ENCODE measurements around the gene DYRK1B.

The DYRK1B gene

DNA sequence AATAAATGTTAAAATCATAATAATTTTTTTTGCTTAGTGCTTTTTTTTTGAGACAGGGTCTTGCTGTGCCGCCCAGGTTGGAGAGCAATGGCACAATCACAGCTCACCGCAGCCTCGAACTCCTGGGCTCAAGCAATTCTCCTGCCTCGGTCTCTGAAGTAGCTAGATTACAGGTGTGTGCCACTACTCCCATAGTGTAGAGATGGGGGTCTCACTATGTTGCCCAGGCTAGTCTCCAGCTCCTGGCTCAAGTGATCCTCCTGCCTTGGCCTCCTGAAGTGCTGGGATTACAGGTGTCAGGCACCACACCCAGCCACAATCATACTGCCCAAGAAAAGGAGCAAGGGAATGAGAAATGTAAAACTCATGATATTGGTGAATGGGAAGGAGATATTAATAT is 7.1 kb upstream of the DYRK1B start:
- TF ChIP-seq, protein P1, sequence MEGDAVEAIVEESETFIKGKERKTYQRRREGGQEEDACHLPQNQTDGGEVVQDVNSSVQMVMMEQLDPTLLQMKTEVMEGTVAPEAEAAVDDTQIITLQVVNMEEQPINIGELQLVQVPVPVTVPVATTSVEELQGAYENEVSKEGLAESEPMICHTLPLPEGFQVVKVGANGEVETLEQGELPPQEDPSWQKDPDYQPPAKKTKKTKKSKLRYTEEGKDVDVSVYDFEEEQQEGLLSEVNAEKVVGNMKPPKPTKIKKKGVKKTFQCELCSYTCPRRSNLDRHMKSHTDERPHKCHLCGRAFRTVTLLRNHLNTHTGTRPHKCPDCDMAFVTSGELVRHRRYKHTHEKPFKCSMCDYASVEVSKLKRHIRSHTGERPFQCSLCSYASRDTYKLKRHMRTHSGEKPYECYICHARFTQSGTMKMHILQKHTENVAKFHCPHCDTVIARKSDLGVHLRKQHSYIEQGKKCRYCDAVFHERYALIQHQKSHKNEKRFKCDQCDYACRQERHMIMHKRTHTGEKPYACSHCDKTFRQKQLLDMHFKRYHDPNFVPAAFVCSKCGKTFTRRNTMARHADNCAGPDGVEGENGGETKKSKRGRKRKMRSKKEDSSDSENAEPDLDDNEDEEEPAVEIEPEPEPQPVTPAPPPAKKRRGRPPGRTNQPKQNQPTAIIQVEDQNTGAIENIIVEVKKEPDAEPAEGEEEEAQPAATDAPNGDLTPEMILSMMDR (IDR thresholded peaks at IDR 0.05; ENCODE audit: low read depth, low read length, missing control alignments) = no peak
- in situ Hi-C loops (cut with HindIII; ENCODE audit: low pct_ligation_motif_present, low sequenced_read_pairs) = no loop called here
- Histone ChIP-seq H3K27ac (no peak overlapping the region), H3K4me3 (ENCODE audit: low read depth, low read length) (no peak overlapping the region), H3K36me3 (replicated peaks) (peaks cover 29% of the 10 kb centered on the region), H3K27me3 (replicated peaks) (no peaks in the 10 kb centered on the region)
- no peak for DNase-seq

DNA sequence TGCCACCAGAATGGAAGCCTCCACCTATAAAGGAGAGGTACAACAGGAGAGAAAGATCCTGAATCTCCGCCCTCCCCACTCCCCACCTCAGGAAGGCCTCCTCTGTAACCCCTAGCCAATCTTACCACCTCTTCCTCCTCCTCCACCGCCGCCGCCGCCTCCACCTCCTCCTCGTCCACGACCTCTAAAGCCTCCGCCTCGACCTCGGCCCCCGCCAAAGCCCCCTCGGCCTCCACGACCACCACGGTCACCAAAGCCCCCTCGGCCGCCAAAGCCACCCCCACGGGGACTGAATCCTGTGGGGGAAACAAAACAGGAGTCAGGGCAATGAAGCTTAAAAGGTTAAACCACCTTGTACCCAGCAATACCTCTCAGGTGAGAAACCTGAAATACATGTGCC is 6.5 kb upstream of the DYRK1B start:
- no peak for DNase-seq
- in situ Hi-C loops (cut with HindIII; ENCODE audit: low pct_ligation_motif_present, low sequenced_read_pairs) = no loop called here
- TF ChIP-seq, protein P1 (IDR thresholded peaks at IDR 0.05; ENCODE audit: low read depth, low read length, missing control alignments) = no peak
- Histone ChIP-seq H3K27ac (no peak overlapping the region), H3K4me3 (ENCODE audit: low read depth, low read length) (no peak overlapping the region), H3K36me3 (replicated peaks) (peaks cover 33% of the 10 kb centered on the region), H3K27me3 (replicated peaks) (no peaks in the 10 kb centered on the region)

DNA sequence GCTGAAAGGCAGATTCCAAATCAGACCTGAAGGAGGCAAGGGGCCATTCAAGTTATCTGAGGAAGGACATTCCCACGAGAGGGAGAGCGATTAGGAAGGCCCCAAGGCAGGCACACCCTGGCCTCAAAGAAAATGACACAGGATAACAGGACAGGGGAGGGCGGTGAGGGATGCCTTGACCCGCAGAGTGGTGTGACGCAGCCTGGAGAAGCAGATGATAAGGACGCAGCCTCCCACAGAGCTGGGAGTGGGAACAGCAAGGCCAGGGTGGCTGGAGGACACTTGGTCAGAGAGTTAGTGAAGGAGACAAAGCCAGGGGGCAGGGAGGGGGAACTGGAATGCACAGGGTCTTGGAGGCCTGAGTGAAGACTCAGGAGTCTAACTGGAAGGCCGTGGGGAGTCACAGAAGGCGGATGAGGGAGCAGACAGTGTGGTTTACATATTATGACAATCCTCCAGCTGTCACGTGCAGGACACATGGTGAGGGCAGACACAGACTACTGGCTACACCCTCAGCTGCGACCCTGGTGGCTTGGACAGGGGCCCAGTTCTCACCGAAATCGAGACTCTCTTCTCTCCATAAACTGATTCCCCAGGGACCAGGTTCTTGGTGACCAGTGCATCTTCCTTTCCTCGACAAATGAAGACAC is 5.8 kb upstream of the DYRK1B start:
- H3K27ac ChIP-seq = no peak overlapping the region
- peaks cover 37% of the 10 kb centered on the region for H3K36me3 ChIP-seq (replicated peaks)
- no peak overlapping the region for H3K4me3 ChIP-seq (ENCODE audit: low read depth, low read length)
- DNase-seq = no peak
- TF ChIP-seq, protein P1 (IDR thresholded peaks at IDR 0.05; ENCODE audit: low read depth, low read length, missing control alignments) = no peak
- in situ Hi-C loops (cut with HindIII; ENCODE audit: low pct_ligation_motif_present, low sequenced_read_pairs) = no loop called here
- H3K27me3 ChIP-seq (replicated peaks) = no peaks in the 10 kb centered on the region

DNA sequence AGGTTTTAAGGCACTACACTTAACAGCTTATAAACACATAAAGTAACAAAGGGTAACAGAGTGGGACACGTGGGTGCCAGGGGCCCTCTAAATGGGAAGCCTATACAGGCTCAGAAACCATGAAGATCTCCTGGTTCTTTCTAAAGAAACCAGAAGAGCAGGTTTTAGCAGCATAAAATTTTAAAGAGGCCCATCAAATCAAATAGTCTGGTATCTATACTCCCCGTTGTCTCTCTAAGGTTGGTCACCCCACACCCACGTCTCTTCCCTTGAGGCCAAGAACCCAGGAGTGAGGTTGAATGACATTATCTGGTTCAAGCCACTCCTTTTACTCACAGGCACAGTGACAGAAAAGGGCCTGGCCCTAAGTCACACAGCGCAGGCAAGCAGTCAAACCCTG is 4.6 kb upstream of the DYRK1B start:
- TF ChIP-seq, protein P1 (IDR thresholded peaks at IDR 0.05; ENCODE audit: low read depth, low read length, missing control alignments) = no peak
- in situ Hi-C loops (cut with HindIII; ENCODE audit: low pct_ligation_motif_present, low sequenced_read_pairs) = no loop called here
- Histone ChIP-seq H3K27ac (no peak overlapping the region), H3K27me3 (replicated peaks) (no peaks in the 10 kb centered on the region), H3K4me3 (ENCODE audit: low read depth, low read length) (no peak overlapping the region), H3K36me3 (replicated peaks) (peaks cover 44% of the 10 kb centered on the region)
- DNase-seq = no peak

DNA sequence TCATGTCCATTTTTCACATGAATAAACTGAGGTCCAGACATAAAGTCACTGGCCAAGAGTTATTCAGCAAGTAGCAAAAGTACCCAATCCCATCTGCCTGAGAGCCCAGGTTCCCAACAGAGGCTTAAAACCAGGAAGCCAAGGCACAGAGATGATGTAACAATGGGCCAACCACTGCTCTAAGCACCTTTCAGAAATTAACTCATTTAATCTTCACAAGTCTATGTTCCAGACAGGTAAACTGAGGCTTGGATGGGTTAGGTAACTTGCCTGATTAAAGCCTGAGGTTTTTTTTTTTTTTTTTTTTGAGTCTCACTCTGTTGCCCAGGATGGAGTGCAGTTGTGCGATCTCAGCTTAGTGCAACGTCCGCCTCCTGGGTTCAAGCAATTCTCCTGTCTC is 4.0 kb upstream of the DYRK1B start:
- TF ChIP-seq, protein P1 (IDR thresholded peaks at IDR 0.05; ENCODE audit: low read depth, low read length, missing control alignments) = no peak
- no peak overlapping the region for H3K27ac ChIP-seq
- in situ Hi-C loops (cut with HindIII; ENCODE audit: low pct_ligation_motif_present, low sequenced_read_pairs) = no loop called here
- peaks cover 44% of the 10 kb centered on the region for H3K36me3 ChIP-seq (replicated peaks)
- no peak for DNase-seq
- H3K27me3 ChIP-seq (replicated peaks) = no peaks in the 10 kb centered on the region
- no peak overlapping the region for H3K4me3 ChIP-seq (ENCODE audit: low read depth, low read length)

DNA sequence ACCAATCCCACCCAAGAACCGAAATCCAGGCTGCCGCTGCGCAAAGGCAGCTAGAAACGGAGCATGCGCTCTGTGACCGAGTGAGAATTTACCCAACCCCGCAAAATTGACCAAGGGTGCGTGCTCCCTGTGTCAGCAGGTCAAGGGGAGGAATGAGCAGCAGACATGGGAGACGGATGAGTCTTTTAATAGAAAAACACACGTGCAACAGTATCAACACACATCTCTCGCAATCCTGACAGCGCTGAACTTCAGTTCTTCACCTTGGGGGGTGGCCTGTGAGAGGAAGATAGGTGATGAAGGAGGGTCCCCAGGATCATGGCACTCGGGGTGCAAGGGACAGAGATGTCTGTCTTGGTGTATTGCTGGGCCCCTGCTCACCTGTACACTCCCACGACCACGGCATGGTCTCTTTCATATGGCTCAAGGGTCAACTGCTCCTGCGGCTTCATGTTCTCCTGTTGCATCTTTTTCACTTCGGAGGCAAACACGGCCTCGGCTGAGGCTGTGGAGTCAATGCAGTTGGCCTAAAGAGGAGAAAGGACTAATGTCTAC is 402 bp upstream of the DYRK1B start:
- Histone ChIP-seq H3K36me3 (replicated peaks) (peaks cover 53% of the 10 kb centered on the region), H3K27ac (no peak overlapping the region), H3K4me3 (ENCODE audit: low read depth, low read length) (peak overlapping the region; percentile 80), H3K27me3 (replicated peaks) (no peaks in the 10 kb centered on the region)
- DNase-seq = no peak
- in situ Hi-C loops (cut with HindIII; ENCODE audit: low pct_ligation_motif_present, low sequenced_read_pairs) = no loop called here
- TF ChIP-seq, protein P1 (IDR thresholded peaks at IDR 0.05; ENCODE audit: low read depth, low read length, missing control alignments) = no peak
